GM19193 (cell line): ENCODE measurements around the gene FUNDC2.

Source experiments
- POLR2A ChIP-seq: IDR thresholded peaks from 4 replicates; pipeline ENCODE4 v1.6.1; 2011; ENCODE audit not compliant: insufficient read depth, insufficient read length; ENCODE audit errors: extremely low read depth

FUNDC2 gene, protein sequence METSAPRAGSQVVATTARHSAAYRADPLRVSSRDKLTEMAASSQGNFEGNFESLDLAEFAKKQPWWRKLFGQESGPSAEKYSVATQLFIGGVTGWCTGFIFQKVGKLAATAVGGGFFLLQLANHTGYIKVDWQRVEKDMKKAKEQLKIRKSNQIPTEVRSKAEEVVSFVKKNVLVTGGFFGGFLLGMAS

GRCh38 chrX:155026727-155027508 lies at the start of gene FUNDC2:
Gene FUNDC2, plus strand, starts transcription at chrX:155026844. Its CDS starts 95 bp downstream, at chrX:155026939.
- peak; percentile 74 for TF ChIP-seq POLR2A

- no peak for TF ChIP-seq POLR2A
These were observed 47.0 kb upstream of the FUNDC2 start for GRCh38 chrX:154979629-154980028.

DNA sequence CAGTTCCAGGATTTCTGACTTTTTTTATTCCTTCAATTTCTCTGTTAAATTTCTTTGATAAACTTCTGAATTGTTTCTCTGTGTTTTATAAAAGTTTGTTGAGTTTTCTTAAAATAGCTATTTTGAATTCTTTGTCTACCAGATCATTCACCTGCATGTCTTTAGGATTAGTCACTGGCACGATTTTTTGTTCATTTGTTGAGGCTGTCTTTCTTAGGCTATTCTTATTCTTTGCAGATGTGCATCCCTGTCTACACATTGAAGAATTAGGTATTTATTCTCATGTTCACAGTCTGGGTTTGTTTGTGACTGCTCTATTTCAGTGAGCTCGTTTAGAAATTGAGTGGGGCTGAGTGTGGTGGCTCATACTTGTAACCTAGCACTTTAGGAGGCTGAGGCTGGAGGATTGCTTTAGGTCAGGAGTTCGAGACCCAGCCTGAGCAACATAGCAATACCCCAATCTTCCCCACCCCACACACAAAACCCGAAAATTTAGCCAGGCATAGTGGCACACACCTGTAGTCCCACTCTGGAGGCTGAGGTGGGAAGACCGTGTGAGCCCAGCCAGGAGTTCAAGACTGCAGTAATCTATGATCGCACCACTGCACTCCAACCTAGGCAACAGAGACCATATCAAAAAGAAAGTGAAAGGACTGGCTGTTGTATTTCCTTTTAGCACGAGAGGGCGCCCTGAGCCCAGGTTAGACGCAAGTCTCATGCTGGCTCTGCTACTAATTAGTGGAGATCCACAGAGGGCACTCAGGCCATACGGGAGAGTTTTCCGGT lies 46.1 kb upstream of the FUNDC2 start:
- no peak for TF ChIP-seq POLR2A

- no peak for TF ChIP-seq POLR2A
These were observed 45.6 kb upstream of the FUNDC2 start for GRCh38 chrX:154981116-154981411.

GRCh38 chrX:154986826-154987575 lies 39.6 kb upstream of the FUNDC2 start:
- no peak for TF ChIP-seq POLR2A

- no peak for TF ChIP-seq POLR2A
These were observed 38.7 kb upstream of the FUNDC2 start for GRCh38 chrX:154987940-154988339.

GRCh38 chrX:154988719-154989118 lies 37.9 kb upstream of the FUNDC2 start:
- TF ChIP-seq POLR2A: no peak

- no peak for TF ChIP-seq POLR2A
These were observed 36.1 kb upstream of the FUNDC2 start for GRCh38 chrX:154990496-154990895.

- TF ChIP-seq POLR2A: no peak
These were observed 35.6 kb upstream of the FUNDC2 start for GRCh38 chrX:154991039-154991438.

DNA sequence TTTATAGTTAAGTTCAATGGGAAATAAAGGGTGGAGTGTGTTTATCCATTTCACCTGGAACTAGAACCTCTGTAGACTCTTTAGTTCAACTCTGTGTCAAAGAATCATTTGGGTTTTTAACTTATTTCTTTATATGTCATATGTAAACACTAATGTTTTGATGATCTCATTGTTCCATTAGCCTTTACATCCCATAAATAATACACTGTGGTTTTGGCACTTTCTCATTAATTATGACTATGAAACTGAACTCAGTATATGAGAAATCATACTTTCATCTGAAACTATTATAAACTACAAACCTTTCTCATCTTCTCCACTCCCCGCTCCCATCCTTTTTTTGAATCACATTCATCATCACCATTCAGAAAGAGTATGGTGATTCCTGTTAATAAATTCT lies 35.2 kb upstream of the FUNDC2 start:
- TF ChIP-seq POLR2A: no peak

DNA sequence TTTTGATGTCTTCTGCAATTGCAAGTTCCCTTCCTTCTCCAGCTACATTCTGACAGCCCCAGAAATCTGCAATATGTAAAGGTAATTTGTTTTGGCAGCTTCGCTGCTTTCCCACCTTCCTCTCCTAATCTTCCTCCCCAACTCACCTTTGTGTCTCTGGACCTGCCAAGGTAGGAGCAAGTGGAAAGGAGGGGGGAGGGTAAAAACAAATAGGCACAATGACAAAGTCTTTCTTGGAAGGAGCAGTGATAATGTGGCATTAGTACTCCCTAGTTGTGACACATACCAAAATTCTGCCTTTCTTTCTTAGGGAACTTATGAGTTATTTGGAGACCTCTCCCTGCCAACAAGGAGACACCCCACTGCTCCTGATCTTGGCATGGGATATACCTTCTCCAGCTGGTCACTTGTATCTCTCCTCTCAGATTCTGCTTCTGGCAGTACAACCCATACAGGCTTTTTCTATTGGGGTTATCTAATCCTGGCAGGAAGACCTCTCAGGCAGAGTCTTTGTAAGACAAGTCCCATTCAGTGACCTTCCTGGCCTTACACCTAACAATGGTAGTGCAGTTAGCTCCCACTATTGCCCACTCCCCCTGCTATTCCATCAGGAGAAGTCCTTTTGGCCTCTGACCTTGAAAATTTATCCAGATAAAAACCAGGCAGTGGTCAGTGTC lies 28.3 kb upstream of the FUNDC2 start:
- no peak for TF ChIP-seq POLR2A

GRCh38 chrX:155000841-155001240 lies 25.8 kb upstream of the FUNDC2 start:
- no peak for TF ChIP-seq POLR2A

GRCh38 chrX:155001873-155002272 lies 24.8 kb upstream of the FUNDC2 start:
- no peak for TF ChIP-seq POLR2A

DNA sequence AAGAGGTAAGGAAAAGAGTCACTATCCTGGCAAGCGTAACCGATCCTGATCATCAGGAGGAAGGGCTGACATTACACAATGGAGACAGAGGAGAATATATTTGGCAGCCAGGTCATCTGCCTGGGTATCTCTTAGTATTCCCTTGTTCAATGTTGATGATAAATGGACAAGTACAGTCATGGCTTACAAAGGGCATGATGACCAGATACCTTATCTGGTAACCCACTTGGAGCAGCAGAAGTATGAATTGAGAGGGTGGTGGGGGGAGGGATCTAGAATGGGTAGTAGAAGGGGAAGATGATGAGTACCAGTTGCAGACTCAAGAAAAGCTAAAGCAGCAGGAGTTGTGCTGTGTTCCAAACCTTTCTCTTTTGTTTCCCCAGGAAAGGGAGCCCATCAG lies 21.5 kb upstream of the FUNDC2 start:
- no peak for TF ChIP-seq POLR2A
